NCI-H345 treated with DMSO at 0.1 percent for 48 hours (cell line): ENCODE results near the gene LPAR5.

ENCODE experiments used
- DNase-seq: peaks from one replicate; lab custom pipeline; 2025; ENCODE audit not compliant: unreplicated experiment; lab: John Stamatoyannopoulos, UW

Gene LPAR5

DNA sequence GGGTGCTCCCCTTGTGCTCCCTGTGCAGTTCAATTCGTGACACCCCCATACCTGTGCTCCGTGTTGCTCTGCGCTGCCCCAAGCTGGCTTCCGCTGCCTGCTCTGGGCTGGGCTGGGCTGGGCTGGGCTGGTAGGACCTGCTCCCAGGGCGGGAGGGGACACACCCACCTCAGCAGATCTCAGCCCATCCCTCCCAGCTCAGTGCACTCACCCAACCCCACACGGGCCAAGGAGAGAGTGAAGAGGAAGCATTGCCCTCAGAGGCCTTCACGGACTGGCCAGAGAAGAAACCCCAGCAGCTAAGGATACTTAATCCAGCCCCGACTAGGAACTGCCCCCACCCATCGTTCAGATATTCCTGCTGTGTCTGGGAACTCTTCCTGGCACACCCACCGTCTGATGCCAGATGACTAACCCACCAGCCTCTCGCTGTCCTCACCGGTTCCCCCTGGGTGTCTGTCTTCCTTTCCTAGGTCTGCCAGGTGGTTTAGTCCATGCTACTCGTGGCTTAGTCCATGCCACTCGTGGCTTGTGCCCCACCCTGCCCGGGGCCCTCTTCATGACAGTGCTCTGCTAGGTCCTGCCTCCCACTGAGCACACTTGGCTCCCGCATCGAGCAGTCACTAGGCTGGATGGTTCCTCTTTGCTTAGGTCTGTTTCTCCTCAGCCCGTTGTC, at the start of gene LPAR5:
LPAR5 (minus strand) TSS at position 104 of the 676 bp plus-strand sequence. CDS start 14,711 bp downstream, outside the sequence.
- no peak for DNase-seq

DNA sequence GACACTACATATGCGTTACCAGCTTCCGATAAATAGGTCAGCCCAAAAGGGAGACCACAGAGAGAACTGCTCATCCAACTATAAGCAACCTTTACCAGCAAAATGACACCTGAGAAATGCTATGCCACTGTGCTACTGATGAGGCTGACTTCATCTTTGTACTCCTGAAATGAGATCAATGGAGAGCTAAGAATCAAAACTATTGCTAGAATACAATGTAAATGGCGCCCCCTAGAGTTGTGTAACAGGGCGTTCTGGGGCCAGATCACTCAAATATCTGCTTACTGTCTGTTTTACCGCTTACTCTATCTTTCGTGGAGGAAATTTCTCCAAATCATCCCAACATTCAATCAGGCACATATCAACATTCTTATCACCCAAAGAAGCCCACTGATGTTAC, 48.9 kb upstream of the LPAR5 start:
- DNase-seq, result no peak

DNA sequence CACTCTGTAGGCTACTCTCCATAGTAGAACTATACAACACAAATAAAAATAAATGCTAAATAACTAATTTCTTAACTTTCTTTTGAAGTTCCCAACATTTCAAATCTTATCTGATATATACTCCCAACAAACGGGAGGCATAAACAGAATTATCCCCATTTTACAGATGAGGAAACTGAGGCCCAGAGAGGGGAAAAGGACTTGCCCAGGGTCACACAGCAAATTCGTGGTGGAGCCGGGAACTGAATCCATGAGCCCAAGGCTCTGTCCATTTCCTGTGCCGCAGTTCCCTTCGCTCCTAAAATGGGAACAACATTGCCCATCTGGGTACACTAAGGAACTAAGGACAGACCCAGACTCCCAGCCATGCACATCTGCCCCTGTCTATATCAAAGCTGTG, 41.2 kb upstream of the LPAR5 start:
- DNase-seq, result no peak

DNA sequence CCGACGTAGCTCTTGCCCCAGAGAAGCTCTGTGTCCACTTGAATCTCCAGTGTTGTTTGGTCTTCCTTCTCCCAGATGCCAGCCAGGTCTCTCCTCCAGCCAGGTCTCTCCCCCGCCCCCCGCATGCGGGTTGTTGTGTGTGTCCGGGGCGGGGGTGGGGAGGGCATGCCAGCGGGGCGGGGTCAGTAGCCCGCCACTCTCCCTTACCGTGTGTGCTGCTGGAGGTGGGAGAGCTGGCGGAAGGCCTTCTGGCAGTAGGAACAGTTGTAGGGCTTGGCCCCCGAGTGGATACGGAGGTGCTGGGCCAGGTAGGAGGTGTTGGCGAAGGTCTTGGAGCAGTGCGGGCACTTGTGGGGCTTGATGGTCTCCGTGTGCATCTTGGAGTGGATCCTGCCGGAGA, 36.4 kb upstream of the LPAR5 start:
- DNase-seq, result no peak

DNA sequence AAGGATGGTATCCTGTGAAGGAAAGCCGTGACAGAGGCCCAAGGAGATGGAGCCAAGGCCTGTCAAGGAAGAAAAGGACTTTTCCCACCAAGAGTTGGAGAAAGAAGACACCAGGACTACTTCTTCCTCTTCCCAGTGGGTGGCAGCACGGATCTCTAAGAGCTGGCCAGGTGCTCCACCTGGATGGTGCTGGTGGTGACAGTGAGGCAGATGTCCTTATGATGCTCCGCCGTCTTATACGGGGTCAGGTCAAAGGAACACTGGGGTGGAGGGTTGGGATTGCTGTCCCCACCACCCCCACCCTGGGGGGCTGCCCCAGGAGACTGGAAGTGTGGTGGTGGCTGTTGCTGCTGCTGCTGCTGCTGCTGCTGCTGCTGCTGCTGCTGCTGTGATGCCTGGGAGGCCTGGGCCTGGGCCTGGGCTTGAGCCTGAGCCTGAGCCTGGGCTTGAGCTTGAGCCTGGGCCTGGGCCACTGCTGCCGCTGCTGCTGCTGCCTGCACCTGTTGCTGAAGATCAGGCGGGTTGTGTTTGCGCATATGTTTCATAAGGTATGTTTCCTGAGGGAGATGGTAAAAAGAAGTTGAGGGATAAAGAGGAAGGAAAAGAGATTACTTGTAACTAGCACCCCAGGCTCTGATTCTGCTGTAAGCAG, 31.9 kb upstream of the LPAR5 start:
- no peak for DNase-seq

DNA sequence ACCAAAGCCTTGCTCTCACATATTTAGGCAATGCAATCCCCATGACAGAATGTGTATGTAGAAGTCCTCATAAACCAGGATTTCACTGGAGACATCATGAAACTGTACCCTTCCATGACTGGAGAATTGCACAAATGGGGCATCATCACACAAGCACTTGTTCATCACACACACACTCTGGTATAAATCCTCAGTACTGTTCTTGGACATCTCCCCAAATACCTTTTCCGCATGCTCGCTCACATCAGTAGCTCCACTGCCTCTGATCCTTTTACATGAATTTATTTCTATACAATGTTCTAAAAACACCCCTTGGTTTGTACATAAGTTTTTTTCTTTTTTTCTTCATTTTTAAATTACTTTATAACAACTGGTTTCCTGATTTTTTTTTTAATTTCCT, 30.5 kb upstream of the LPAR5 start:
- DNase-seq, result no peak

DNA sequence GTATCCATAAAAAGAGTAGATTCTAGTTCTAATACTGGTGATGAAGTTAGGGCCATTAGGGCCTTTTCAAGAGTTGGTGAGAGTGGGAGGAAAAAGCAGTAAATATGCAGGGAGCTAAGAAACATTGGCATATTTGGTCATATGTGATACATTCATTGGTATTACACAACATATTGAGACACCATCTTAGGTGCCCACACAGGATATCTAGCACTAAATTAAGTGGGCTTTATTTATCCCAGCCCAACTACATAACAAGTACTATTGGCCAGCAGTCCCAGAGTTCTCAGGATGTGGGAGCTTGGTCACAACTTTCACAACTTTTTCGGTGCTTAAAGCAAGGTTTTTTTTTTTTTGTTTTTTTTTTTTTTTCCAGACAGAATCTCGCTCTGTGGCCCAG, 29.1 kb upstream of the LPAR5 start:
- no peak for DNase-seq

DNA sequence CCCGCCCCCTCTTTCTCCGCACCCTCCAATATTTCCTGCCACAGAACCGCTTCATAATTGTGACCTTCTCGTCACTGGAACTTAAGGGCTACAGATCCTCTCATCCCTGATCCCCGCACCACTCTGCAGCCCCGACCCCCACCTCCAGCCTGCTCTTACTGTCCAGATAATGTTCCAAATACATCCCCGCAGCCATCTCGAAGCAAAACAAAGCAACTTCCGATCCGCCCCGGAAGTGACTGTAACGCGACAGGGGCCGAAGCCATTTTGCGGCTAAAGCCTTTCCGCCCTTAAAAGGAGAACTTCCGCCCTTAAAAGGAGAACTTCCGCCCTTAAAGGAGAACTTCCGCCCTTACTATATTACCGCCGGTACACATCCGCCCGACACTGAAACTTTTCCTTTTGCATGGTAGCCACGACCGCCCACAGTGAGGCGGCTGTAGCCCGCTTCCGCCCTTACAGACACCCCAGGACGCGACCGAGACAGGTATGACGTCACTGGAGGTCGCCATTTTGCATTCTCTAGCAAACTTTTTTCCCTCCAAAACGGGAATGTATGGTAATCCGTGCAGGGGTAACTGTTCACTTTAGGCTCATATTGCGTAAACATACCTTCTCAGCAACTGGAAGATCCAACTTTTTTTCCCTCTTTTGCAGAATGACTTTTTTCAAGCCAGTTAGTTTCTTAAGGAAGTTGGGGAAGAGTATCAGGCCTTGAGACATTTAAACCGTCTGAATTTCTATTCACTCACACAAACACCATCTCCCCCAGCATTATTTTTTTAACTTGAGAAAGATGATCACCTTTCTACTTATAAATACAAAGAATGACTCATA, 27.4 kb upstream of the LPAR5 start, which contains the start of gene ING4:
ING4 (minus strand) TSS at position 214 of the 837 bp plus-strand sequence; CDS start at position 196, 18 bp downstream.
- DNase-seq, result peak; percentile 98

DNA sequence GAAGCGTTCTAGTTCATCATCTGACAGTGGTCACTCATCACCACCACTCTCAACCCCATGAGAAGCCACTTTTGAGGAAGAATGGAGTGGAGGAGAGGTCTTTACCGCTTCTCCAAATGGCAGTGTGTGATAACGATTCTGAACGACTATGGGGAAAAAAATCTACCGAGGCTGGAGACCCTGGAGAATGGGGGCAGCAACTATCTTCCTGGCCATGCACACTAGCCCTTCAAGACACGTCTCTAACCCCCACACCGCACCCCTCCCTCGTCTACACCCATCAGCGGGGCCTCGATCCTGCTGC, 26.8 kb upstream of the LPAR5 start:
- no peak for DNase-seq

DNA sequence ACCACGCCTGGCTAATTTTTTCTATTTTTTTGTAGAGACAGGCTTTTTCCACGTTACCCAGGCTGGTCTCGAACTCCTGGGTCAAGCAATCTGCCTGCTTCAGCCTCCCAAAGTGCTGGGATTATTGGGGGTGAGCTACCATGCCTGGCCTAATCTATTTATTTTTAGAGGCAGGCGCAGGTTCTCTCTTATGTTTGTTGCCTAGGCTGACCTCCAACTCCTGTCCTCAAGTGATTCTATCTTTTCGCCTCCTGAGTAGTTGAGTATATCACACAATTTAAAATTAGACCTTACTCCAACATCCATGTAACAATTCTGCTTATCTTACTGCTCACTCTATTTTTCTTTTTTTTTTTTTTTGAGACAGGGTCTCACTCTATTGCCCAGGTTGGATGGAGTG, 18.2 kb upstream of the LPAR5 start:
- no peak for DNase-seq

DNA sequence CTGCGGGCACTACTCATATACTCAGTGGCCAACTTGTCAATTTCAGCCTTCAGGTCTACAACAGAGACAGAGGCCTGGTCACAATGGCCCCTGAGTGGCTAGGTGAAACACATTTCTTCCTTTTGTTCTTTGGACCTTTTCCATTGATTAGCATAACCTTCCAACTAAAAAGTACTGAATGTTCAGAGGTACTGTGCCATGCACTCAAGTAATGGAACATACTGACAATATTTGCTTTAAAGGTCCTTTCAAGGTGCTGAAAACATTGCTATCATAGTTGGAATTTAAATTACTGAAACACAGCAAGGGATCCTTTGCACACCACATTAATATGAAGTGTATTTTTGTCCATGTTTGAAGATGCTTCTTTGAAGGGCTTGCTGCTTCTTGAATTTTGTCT, 17.6 kb upstream of the LPAR5 start:
- no peak for DNase-seq

DNA sequence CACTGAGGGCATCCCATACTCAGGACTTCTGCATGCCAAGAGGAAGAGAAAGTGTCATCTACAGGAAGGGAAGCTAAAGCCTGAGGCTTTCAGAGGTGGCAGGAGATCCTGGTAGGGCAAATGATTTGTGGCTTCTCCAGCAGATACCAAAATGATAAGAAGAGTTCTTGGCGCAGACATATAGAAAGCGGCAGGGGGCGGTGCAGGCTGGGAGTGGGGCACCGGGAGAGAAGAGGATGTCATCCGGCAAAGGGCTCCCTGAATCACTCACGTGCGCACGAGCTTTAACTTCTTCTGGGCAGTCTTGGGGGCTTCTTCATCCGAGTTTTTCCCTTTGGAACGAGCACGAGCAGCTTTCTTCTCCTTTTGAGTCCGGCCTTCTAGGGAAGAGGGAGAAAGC, 16.6 kb upstream of the LPAR5 start:
- no peak for DNase-seq

DNA sequence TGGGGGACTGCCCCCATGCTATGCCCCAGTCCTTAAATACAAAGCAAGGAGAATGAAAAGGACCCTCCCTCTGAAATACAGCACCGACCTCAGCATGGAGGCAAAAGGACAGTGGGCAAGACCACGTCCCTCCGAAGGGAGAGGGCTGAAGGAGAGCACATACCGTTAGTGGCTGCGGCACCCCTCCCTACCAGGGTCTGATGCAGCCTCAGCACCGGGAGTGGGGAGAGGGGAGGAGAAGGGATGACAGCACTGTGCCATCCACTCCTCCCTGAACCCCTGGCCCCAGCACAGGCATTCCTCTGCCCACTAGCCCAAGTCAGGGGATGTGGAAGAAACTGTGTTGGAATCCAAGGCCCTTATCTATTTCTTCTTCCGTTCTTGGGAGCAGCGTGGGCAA, 15.1 kb upstream of the LPAR5 start:
- DNase-seq, result no peak

DNA sequence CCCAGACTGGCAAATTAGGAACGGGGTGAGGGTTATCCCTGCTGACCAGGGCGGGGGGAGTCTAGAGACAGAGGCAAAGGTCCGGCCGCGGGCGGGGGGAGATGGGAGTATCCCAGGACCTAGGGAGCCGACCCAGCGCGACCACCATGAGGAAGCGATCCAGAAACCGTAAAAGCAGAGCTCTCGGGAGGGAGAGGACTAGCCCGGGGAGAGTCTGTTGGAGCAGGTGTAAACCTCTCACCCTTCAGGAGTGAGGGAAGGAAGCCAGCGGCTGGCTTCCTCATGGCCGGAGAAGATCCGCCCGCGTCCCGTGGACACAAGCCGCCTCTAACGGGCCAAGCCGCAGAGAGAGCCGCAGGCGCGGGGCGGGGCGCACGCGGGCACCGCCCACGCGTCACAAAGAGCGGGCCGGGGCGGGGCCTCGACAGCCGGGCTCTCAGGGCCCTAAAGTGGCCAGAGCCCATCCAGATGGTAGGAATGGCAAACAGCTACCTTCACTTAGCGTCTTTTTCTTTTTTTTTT, 11.4 kb upstream of the LPAR5 start, which contains the start of gene ACRBP:
ACRBP (minus strand) TSS at position 350 of the 522 bp plus-strand sequence; CDS start at position 284, 66 bp downstream.
- DNase-seq, result no peak

DNA sequence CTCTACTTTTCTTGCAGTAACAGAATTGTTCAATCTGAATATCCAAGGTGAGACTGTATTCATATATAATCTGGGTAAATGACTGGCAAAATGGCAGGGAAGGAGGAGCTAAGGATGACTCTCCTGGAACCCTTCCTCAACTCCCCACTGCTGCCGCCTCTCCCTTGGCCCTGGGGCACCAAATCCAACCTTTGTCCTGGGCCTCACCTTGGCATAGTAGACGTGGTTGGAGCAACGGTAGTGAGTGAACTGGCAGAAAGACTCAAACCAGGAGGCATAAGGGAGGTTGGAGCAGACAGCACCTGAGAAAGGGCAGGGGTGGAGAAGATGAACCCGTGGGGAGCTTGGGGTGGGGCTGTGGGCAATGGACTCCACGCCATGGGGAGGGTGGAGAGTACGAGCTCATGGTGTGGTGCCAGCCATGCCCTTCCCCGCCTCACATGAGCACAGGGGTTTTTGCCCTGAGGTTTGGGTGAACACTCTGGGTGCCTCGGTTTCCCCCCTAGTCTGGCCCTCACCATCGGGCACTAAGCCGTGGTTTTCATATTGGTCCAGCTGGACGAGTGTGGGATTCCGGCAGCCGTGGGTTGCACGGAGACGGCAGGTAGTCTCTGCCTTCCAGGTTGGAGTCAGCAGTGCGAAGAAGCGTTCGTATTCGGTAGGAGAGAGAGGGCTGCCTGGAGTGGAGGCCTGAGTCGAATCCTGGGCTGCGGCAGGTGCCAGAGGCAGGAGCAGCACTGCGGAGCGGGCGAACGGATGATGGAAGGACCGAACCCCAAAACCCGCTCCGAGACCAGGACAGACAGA, 10.7 kb upstream of the LPAR5 start:
- DNase-seq, result no peak

DNA sequence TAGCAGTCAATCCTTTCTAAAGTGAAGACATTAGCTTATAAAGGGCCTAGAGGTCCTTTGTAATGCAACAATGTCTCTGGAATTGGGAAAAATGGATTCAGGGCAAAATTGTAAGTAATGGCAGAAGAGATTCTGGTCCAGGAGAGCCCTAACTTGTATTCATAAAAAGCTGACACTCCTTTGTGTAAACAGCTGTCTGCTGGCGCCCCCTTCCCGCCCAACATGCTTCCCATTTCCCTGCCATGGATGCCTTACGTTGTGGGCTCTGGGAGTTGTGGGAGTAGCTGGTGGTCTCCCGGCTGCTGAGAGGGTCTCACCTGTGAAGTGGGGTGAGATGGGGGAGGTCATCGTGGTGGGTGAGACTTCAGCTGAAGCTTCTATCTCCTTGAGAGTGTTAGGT, 9.1 kb upstream of the LPAR5 start:
- no peak for DNase-seq

DNA sequence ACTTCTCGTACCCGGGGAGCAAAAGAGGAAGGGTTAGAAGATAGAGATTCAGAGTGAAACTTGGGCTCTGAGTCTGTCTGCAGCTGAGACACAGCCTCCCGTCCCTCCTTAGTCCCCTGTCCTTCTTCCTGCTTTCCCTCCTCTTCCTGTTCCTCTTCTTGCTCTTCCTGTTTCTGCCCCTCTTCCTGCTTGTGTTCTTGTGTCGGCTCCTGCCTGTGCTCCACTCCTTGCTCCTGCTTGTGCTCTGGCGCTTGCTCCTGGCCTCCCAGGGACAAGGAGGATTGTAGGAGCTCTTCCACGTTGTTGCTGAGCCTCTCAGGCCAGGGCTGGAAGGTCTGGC, 8.5 kb upstream of the LPAR5 start:
- no peak for DNase-seq

DNA sequence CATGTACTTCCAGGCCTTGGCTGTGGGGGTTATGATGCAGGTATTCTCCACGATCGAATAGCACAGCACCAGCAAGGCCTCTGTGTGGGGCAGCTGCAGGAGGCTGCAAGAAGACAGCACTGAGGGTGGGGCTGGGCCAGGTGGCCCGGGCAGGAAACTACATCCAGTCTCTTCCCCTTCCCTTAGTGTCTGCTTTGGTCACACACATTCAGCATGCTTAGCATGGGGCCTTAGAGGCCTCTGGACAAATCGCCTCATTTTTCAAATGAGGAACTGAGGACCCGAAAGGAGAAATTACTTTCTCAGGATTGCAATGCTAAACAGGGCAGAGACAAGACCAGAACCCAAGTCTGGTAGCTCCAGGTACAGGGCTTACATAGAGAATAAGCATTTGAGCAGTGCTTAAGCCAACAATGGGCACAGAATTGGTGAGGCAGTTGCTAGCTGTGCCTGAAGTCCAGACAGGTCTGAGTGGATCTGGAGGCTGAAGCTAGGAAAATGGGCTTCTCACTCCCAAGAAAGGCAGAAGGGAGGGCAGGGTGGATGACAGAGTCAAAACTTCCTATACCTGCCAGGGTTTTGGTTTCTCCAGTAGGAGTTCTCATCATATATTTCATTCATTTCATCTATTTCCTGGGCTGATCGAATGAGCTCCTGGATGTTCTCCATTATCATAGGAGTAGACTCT, 8.0 kb upstream of the LPAR5 start:
- no peak for DNase-seq

DNA sequence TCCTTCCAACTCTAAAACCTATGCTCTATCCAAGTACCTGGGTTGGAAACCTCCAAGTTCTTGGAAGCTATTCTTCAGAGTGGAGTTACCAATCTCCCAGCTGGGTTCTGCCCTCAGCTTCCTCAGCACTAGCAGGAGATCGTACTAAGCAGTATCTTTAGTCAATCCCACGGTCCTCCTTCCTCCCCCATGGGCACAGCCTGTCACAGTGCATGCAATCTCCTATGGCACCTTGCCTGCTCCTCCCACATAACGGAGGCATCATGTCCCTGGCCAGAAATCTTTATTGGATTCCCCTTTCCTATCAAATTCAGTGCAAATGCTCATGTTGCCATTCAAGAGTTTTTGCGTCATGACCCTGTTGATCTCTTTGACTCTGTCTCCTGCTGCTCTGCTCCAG, 5.4 kb upstream of the LPAR5 start:
- no peak for DNase-seq

DNA sequence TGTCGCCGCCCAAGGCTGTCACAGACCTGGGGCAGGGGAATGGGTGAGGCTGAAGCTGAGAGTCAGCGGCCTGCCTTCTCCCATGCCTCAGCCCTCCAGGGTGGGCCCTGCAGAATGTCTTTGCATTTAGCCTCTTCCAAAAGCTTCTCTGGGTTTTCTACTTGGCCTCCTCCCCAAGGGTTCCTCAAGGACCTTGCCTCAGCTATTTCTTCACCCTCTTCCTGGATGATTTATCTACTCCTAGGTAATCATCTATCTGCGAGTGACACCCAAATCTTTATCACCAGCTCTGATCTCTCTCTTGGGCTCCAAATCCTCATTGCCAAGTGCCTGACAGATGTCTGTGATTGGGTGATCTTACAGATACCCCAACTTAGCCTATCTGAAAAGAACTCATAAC, 4.7 kb upstream of the LPAR5 start:
- DNase-seq, result no peak
